DMS 273 treated with DMSO at 0.1 percent for 48 hours (cell line): ENCODE data around the gene PITPNM1.

Source experiments
- DNase-seq: peaks from one replicate; lab custom pipeline; 2025; lab: John Stamatoyannopoulos, UW

The PITPNM1 gene

GRCh38 chr11:67503119-67504004, 1.8 kb downstream of the PITPNM1 start:
- DNase-seq: no peak

DNA sequence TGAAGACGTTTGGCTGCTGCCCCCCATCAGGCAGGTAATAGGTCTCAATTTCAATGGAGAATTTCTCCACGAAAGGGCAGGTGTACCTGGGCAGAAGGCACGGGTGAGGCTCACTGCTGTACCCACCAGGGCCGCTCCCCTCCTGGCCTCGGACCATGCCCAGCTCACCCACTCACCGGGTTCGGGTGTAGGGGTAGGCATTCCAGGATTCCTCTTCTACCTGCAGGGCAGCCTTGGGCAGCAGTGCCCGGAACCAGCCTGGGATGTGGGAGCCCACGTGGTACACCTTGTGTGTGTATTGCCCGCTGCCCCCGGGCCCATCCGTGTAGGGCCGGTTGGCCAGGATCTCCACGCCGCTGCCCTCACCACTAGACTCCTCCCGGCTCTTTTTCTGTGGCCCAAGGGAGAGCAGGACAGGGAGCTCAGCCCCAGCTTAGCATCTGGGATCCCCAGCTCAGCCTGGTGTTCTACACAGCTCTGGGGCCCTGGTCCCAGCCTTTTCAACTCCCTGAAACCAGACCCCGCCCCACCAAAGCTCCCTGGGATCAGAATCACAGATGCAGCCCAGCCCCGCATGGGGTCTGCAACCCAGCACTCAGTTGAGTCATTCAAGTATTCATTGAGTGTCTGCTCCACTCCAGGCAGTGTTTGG, 2.7 kb downstream of the PITPNM1 start:
- DNase-seq: no peak

DNA sequence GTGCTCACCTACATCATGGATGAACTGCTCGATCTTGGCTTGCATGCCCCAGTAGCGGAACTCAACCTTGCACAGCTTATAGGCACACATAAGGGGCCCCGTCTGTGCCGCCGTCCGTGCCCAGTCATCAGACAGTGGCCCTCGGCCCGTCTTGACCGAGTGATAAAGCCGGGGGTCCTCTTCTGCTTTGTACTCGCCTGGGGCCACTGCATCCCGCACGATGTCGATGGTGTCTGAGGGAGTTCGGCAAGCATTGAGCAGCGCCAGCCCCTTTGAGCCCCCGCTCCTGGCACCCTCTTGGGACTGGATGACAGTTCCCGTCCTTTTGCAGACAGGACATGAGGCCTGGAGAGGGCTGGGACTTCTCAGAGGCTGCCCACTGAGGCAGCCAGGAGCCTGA, 3.3 kb downstream of the PITPNM1 start:
- DNase-seq: no peak

DNA sequence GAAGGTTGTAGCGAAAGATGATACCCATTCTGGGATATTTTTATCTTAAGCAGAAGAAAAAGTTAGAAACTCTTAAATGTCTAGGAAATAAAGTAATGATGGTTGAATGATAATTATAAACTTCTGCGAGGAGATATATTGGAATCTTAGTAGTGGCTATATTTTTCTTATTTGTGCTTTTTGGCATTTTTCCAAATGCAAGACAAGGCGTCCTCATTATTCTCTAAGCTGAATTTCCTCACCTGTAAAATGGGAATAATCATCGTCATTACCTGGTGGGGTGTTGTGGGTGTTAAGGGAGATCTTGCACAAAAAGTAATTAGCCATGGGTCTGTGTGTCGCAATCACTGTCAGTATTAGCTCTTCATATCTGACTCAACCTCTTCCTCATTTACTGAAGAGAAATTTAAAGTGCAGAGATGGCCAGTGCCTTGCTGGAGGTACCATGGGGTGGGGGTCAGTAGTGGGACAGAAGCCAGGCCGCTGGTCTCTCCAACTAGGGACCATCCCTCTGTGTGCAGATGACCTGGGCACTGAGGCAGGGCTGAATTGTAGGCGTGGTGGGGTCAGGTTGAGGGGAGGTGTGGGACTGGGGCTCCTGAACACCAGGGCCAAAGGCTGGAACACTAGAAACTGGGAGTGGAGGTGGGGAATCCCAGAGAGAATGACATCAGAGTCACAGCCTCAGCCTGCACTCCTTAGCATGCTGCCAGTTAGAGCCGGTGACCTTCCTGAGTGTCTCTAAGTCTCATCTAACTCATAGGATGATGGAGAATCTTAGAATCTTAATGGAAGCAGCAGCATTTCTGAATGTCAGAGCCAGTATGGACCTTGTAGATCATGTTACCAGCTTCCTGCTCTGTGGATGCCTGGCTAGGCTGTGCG, 4.1 kb downstream of the PITPNM1 start:
- DNase-seq: no peak

GRCh38 chr11:67500484-67500821, 4.7 kb downstream of the PITPNM1 start:
- DNase-seq: no peak

DNA sequence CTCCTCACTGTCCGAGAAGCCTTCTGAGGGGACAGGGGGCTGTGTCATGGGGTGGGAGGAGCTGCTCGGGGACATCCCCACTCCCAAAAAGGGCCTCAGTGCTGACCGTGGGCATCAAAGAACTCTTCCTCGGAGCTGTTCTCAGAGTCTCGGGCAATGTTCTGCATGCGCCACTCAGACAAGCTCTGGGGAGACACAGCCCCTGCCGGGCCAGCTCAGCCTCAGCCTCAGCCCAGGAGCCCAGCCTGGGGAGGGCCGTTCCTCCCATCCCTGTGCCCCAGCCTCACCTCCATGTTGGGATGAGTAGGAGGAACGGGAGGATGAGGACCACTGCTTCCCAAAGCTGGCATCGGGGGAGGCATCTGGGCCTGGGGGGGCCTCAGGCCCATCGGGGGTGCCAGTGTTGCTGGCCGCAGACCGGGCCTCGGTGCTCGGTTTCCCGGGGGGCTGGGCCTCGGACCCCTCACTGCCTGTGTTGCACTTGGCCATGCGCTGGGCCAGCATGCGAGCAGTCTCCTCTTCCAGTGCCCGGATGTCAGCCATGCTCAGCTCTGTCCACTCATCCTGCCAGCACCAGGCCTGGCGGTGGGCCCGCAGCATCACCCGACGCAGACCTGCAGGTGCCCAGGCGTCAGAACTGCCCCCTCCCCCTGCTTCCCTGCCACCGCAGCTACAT, 5.2 kb downstream of the PITPNM1 start:
- no peak for DNase-seq

DNA sequence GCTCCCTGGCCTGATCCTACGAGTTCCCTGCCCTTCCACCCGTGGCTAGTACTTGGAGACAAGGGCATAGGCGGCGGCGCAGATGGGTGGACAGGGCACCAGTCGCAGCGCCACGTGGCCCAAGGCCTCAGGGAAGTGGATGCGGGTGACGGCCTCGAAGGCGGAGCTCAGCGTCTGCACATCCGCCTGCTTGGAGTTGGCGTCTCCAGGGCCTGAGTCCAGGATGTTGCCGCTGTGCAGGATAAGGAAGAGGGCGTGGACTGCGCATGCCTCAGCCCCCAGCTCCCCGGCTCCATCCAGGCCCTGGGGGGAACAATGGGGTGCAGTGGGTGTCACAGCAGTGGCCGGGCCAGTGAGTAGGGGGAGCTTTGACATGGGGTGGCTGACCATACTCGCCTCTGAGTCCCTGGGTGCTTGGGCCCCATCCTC, 6.6 kb downstream of the PITPNM1 start:
- DNase-seq: no peak

- no peak for DNase-seq
Observed at GRCh38 chr11:67497656-67498291, 7.4 kb downstream of the PITPNM1 start.

DNA sequence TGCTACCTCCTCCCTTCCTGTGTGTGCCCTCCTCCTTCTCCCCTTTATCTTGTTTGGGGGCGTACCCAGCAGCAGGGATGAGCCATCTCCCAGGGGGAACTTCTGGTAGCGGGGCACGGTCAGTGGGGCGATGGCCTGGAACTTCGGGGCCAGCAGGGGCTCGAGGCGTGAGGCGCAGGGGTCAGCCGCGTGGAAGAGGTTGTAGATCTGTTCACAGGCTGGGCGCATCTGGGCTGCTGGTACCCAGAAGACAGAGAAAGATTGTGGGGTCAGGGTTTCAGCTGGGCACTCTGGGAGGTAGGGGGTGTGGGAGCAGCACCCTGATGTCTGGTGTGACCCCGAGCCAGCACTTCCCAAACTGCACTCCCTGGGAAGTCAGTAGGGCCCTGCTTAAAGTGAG, 9.1 kb downstream of the PITPNM1 start:
- no peak for DNase-seq

DNA sequence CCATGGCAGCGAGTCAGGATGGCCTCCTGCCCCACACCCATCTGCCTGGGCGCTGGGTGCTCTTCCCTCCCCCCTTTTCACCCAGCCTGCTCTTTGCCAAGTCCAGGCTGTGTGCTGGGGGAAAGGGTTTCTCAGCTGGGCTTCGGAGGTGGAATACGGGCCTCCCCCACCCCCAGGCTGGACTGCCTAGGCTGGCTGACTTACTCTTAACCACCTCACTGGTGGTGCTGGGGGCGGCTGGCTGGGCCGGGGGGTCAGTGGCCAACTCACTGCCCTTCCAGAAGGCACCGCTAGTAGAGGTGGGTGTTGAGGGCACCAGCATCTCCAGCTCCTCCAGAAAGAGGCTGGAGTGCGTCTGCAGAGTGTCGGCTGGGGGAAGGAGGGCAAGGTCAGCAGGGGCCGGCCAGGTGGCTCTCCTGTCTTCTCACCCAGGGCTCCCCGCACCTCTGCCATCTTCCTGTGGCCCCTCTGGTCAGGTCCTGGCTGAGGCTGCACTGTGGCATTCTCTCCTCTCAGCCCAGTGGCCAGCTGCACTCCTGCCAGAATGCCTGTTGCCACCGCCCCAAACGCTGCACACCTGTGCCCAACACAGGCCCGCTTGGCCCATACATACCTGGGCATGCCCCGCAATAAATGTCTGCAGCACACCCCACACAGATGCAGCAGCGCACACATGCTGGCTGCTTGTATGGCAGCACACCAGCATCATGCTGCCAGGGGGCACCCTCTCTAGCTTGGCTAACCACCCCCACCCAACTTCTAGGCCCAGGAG, 9.7 kb downstream of the PITPNM1 start:
- no peak for DNase-seq

DNA sequence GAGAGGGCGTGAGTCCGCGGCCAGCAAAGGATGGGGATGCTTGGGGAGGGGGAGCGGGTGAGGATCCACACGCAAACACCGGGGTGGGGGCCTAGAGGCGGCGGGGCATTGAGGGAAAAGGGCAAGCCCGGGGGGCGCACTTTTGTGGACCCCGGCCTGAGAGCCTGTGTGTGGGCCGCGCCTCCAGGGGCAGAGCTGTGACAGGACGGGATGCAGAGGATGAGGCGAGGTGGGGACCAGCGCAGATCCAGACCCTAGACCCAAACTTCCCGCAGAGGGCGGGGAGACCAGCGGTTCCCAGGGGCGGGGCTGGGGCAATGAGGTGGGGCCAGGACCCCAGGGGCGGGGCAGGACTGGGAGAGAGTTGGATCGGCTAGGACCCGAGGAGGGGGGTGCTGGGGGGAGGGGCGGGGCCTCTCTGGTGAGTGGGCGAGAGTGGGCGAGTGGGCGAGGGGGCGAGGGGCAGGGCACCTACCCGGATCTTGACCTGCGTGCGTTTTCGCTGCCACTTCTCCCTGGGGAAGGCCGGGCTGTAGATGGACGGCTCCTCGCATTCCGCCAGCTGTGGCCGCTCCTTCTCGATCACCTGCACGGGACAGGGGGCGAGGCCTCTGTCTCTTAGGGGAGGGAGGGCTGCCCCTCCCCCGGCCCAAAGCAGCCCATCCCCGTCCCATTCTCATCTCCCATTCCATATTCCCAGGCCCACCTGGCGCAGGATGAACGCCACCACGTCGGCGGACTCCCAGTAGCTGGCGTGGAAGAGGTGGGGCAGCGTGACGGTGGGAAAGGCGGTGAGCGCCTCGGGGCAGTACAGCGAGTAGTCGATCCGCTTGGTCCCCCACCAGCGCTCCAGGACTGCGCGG, 10.6 kb downstream of the PITPNM1 start:
- no peak for DNase-seq

- DNase-seq: no peak
Observed at GRCh38 chr11:67493548-67494370, 11.4 kb downstream of the PITPNM1 start.

DNA sequence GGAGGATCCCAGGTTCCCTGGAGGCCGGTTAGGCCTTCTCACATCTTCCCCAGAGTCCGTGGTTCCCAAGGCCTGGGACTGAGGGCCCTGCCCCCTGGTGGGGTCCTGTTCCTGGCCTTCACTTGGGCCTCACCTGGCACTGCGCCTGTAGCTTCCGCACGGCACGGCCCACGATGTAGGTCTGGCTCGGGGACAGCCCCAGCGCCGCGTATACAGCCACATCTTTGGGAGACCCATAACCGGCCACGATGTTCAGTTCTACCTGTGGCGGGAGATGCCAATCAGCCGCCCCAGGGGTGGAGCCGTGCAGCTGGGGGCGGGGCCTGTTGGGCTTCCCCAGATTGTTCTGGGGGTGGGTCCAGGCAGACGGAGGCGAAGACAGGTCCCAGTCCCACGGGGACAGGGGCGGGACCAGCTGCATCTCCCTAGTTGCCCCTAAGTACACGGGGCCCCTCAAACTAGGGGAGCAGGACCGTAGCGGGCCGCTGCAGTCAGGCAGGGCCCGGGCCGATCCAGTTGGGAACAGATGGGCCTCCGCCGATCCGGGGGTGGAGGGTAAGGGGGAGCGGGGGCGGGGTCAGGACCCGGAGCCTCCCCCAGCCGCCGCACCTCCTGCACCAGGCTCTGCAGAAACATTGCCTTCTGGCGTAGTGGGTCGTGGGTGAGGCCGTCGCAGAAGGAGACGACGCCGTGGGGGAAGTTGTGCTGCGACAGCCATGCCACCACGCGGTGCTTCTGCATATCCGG, 12.2 kb downstream of the PITPNM1 start:
- DNase-seq: no peak

DNA sequence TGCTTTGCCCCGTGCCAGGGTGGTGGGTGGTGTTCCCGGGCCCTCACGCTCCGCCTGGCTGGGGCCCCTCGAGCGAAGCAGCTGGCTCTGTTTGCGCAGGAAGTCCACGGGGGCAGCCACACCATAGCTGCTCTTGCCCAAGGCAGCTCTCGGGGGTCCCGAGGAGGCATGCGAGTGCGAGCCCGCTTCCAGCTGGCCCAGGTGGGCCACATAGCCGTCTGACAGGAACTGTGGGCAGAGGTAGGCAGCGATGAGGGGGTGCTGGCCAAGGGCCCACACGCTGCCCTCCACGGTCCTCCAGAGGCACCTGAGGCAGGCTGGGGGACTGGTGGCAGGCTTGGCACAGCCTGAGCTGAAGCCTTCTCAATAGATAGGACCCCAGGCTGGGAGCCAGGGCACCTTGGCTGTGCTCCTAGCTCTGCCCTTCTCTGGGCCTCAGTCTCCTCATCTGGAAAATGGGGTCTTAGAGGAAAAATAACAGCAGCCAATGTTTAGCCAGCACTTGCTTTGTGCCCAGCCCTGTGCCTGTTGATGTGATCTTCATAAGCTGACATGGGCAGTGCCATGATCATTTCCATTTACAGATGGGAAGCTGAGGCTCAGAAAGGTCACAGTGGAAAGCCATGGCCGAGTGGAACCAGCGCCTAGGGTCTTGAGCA, 13.0 kb downstream of the PITPNM1 start:
- no peak for DNase-seq

DNA sequence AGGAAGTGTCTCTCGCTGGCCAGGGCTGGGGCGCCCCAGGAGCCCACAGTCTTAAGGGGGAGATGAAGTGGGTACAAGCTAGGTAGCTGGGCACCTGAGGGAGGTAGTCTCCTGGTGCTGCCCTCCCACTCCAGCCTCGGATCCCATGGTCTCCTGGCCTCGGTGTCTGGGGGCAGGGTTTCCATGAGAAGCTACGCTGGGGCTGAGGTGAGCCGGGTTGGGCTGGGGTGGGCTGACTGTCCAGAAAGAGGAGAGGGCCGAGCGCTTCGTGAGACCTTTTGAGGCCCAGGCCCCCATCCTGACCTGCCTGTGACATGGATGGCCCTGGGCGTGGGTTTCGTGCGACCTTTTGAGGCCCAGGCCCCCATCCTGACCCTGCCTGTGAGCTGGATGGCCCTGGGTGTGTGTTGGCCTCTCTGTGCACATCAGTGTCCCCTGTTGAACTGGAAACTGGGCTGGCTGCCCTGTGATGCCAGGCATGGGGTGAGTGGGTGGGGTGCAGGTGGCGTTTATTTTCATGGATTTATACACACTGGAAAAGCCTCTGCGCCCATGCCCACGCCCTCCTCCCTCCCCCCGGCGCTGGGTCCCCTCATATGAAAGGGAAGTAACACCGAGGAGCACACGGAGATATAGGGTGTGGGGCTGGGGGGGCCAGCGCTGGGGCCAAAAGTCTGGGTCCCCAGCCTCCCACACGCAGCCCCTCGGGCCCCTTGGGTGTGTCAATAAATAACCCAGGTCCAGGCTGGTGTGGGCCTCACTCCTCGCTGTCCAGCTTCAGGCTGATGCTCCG, 13.7 kb downstream of the PITPNM1 start:
- no peak for DNase-seq

GRCh38 chr11:67490727-67491065, 14.5 kb downstream of the PITPNM1 start:
- DNase-seq: no peak
